Measurements from ENCODE around the gene COBLL1. TPM values are rescaled to one million over a fixed set of nuclear protein-coding genes. Genes with fewer than 3 reads are reported as not detected.

The COBLL1 gene
- total and polyA plus RNA-seq, 9 donors: 11.5 to 56.8 (median 38.4) TPM

- DNase-seq: no peak
- H3K4me1 ChIP-seq (ENCODE audit: insufficient read depth): peaks cover 4% of the 10 kb centered on the region
- no peak overlapping the region for H3K27ac ChIP-seq
- no peak overlapping the region for H3K4me3 ChIP-seq
- WGBS, 3 donors: 86 to 95% (median 89%) methylated on average over 3 of the region's 3 CpGs
- H3K27me3 ChIP-seq: no peaks in the 10 kb centered on the region
- TF ChIP-seq POLR2A (IDR thresholded peaks at IDR 0.05): no peak
- no peak for TF ChIP-seq EP300 (IDR thresholded peaks at IDR 0.05)
- TF ChIP-seq, protein P1, sequence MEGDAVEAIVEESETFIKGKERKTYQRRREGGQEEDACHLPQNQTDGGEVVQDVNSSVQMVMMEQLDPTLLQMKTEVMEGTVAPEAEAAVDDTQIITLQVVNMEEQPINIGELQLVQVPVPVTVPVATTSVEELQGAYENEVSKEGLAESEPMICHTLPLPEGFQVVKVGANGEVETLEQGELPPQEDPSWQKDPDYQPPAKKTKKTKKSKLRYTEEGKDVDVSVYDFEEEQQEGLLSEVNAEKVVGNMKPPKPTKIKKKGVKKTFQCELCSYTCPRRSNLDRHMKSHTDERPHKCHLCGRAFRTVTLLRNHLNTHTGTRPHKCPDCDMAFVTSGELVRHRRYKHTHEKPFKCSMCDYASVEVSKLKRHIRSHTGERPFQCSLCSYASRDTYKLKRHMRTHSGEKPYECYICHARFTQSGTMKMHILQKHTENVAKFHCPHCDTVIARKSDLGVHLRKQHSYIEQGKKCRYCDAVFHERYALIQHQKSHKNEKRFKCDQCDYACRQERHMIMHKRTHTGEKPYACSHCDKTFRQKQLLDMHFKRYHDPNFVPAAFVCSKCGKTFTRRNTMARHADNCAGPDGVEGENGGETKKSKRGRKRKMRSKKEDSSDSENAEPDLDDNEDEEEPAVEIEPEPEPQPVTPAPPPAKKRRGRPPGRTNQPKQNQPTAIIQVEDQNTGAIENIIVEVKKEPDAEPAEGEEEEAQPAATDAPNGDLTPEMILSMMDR (IDR thresholded peaks at IDR 0.05): no peak
- H3K36me3 ChIP-seq: no peaks in the 10 kb centered on the region
- intact Hi-C loops (cut with DNase I): no loop called here
- no peaks in the 10 kb centered on the region for H3K9me3 ChIP-seq
Measured at GRCh38 chr2:164773091-164773490, 68.5 kb downstream of the COBLL1 start.

- no peak overlapping the region for H3K27ac ChIP-seq
- H3K27me3 ChIP-seq: no peaks in the 10 kb centered on the region
- H3K36me3 ChIP-seq: no peaks in the 10 kb centered on the region
- H3K9me3 ChIP-seq: no peaks in the 10 kb centered on the region
- DNase-seq: no peak
- TF ChIP-seq, protein P1 (IDR thresholded peaks at IDR 0.05): no peak
- no peak overlapping the region for H3K4me3 ChIP-seq
- WGBS, 3 donors: 80 to 91% (median 82%) methylated on average over 2 of the region's 2 CpGs
- H3K4me1 ChIP-seq (ENCODE audit: insufficient read depth): peaks cover 1% of the 10 kb centered on the region
- intact Hi-C loops (cut with DNase I): no loop called here
Measured at GRCh38 chr2:164771897-164772296, 69.7 kb downstream of the COBLL1 start.

GRCh38 chr2:164770421-164770916, 71.2 kb downstream of the COBLL1 start:
- no peak for DNase-seq
- H3K4me1 ChIP-seq (ENCODE audit: insufficient read depth): peaks cover under 1% of the 10 kb centered on the region

GRCh38 chr2:164766954-164767320, 74.7 kb downstream of the COBLL1 start:
- no peaks in the 10 kb centered on the region for H3K36me3 ChIP-seq
- TF ChIP-seq, protein P1 (IDR thresholded peaks at IDR 0.05): no peak
- TF ChIP-seq EP300 (IDR thresholded peaks at IDR 0.05): no peak
- TF ChIP-seq POLR2A (IDR thresholded peaks at IDR 0.05): no peak
- H3K27me3 ChIP-seq: no peaks in the 10 kb centered on the region
- WGBS, 3 donors: 92 to 95% (median 93%) methylated on average over 3 of the region's 3 CpGs
- no peaks in the 10 kb centered on the region for H3K9me3 ChIP-seq
- no peak overlapping the region for H3K27ac ChIP-seq
- peaks cover 2% of the 10 kb centered on the region for H3K4me1 ChIP-seq (ENCODE audit: insufficient read depth)
- no peak overlapping the region for H3K4me3 ChIP-seq
- intact Hi-C loops (cut with DNase I): no loop called here
- no peak for DNase-seq

More at GRCh38 chr2:164770421-164770916, 71.2 kb downstream of the COBLL1 start:
- Histone ChIP-seq H3K27ac (no peak overlapping the region), H3K9me3 (no peaks in the 10 kb centered on the region), H3K4me3 (no peak overlapping the region), H3K27me3 (no peaks in the 10 kb centered on the region), H3K36me3 (no peaks in the 10 kb centered on the region)
- 96 to 97% (median 96%) methylated on average over 4 of the region's 4 CpGs for WGBS, 3 donors
- TF ChIP-seq, protein P1 (IDR thresholded peaks at IDR 0.05): no peak
- no peak for TF ChIP-seq POLR2A (IDR thresholded peaks at IDR 0.05)
- TF ChIP-seq EP300 (IDR thresholded peaks at IDR 0.05): no peak
- intact Hi-C loops (cut with DNase I): no loop called here
